HUDEP-2 (cell line): Measurements from ENCODE around the gene CCDC122.

ENCODE experiments used
- DNase-seq, 76 experiments: peaks; one replicate each; lab custom pipeline; 2025; ENCODE audit not compliant: unreplicated experiment in 76 of 76; lab: John Stamatoyannopoulos, UW

CCDC122 gene

DNA sequence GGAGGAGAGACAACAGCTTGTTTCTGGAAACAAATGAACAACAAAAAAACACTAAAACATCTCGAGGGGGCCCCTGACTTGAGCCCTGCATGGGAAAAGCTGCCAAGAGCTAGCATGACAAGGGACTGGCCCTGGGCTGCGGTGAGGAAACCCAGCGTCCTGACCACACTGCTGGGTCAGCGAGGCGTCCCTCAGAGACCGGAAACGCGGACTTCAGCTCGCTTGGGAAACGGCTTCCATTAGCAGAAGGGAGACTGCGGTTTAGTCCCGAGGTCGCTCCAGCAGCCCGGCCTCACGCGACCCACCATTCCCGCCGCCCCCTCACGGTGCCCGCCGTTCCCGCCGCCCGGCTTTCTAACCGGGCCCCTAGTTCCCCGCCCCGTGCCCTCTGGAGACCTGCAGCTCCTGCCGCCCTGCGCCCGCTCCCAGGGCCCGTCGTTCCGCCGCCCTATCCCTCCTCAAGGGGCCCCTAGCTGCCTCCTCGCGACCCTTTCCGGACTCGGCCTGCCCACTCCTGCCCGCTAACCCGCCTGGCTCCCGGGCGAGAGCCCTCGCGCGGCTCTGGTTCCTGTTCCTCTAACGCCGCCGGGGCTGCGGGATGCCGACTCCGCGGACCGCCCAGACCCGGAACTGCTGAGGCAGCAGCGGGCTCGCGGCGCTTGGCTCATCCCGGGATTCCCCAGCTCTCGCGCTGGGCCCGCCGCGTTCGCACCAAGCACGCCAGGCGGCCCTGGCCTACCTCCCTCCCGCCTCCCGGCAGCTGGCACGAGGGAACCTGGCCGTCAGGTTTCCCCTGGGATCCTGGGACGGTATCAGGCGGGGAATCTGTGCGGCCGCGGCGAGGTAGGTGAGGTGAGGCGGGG is at the start of gene CCDC122:
Gene CCDC122 (minus strand): TSS at position 849 of the 863 bp plus-strand sequence. CDS start 10,364 bp downstream, outside the sequence.
- DNase-seq: peak in 32 of 76 experiments; percentile 2 to 44 (median 16)

GRCh38 chr13:43924549-43925245 is 45.2 kb upstream of the CCDC122 start:
- no peak for DNase-seq

DNA sequence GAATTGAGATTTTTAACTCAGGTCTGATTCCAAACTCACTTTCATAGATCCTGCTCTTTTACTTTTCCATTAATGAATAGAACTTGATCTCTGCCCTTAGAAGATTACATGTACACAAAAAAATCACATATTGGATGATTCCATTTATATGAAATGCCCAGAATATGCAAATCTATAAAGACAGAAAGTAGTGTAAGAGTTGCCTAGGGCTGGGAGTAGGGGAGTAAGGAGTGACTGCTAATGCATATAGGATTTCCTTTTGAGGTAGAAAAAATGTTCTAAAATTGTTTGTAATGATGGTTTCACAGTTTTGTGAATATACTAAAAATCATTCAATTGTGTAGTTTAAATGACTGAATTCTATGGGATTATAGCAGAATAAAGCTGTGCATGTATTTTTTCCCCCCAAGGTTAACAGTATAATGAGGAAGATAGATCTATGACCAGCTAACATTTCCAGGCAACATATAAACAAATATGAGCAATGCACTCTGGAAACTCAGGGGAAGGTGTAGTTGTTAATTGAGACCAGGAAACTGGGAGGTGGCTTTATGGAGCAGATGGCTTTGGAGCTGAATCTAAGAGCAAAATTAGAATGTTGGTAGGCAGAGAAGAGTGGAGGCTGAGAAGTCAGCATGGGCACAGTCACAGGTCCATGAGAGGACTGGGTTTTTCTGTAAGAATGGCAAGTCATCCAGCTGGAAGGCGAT is 41.6 kb upstream of the CCDC122 start:
- DNase-seq: no peak

GRCh38 chr13:43918636-43919035 is 39.1 kb upstream of the CCDC122 start:
- no peak for DNase-seq

- no peak for DNase-seq
These were observed 37.3 kb upstream of the CCDC122 start for GRCh38 chr13:43916828-43917227.

DNA sequence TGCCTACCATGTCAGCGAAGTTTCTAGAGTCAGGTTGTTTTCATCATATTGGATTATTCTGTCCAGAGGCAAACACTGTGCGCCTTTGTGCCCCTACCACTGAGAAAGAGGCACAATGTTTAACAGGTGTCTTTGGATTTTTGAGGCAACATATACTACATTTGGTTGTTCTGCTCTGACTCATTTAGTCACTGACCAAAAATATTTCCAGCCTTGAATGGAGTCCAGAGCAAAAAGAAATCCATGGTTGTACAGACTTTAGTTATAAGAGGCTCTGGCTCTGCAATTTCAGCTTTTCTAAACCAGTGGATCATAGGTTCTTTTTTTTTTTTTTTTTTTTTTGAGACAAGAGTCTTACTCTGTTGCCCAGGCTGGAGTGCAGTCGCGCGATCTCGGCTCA is 35.9 kb upstream of the CCDC122 start:
- no peak for DNase-seq

DNA sequence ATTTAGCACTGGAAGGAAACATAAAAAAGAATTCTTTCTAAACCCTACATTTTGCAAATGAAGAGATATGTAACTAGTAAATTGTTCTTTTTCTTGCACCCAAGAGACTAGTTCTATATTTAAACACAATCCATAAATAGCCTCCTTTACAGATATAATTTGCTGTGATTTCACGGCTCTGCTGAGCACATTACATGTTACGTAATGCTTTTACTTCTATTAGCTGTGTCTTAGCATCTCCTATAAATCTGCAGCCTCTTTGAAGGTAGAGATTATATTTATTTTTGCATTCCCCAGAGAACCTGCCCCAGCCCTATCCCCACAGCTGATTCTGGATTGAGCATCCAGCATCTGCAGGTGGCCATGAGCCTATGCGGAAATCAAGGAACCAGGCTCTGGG is 32.3 kb upstream of the CCDC122 start:
- DNase-seq: no peak

DNA sequence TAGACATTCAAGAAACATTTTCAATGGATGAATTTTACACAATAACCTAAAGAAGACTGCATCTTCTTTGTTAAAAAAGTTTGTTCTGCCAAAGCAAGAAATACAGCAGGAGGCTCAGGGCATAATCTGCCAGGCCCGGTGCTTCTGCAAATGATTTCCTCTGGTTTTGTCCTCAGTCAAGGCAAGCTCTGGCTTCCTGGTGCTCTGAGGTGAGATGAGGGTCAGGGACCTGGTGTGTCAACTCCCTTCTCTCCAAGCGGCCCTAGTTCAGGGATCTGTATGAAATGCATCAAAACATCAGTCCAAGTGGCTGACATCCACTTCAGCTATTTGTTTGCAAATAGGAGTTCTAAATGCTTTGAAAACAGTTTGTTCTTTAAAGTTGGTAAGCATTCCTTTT is 31.7 kb upstream of the CCDC122 start:
- no peak for DNase-seq

DNA sequence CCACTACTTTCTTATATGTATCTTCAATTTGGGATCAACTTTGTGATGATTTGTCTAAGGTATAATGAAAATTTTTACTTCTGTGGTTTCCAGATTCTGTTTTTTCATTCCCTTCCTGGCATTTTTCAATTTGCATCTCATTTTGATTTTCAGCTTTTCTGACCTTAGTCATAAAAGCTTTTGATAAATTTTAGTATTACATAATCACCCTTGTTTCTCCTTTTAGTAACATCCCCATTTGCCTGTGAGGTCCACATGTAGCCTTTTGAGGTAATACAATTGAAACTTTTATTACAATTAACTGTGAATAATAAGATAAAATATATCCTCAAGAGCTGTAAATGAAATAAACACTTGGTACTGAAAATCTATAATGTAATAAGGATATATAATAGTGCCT is 31.3 kb upstream of the CCDC122 start:
- DNase-seq: no peak

DNA sequence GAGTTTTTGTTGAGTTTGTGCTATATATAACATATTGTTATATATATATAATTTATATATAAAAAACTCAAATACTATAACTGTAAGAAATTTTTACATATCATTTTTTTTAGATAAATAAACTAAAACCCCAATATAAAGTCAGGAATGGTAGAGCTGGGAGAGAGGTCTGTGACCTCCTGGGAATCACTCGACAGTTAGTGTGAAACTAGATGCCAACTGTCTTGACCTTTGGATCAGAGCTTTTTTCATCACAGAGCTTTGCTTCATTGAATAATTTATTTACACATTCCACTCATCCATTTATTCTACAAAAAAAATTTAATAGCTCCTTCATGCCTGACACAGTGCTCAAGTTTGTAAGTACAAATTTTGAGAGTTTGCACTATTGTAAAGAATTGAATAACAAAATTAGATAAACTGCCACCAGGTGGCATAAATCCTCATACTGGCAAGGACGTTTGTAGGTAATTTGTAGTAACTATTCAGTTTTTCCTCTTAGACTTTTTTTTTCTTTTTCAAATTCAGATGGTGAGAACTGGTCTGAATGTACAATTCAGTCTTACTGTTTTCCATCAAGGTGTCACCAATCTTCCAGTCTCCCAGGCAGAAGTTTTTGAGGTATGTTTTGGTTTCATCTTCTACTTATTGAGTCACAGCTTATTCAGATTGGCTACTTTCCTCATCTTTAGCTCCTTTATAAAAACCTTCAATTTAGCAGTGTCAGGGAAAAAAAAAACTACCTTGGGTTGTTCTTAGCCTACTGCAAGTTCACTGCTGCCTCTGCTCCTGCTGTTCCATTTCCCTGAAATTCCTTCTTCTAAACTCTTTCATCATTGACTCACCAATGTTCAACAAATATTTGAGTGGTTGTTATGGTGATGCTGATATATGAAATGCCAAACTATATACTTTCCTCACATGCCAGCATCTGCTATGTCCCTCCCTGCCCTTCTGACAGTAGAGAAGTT is 28.9 kb upstream of the CCDC122 start:
- peak in 7 of 76 experiments; percentile 0 to 27 (median 5) for DNase-seq

- peak in 31 of 76 experiments; percentile 0 to 55 (median 27) for DNase-seq
These were observed 26.0 kb upstream of the CCDC122 start for GRCh38 chr13:43905435-43906031.

DNA sequence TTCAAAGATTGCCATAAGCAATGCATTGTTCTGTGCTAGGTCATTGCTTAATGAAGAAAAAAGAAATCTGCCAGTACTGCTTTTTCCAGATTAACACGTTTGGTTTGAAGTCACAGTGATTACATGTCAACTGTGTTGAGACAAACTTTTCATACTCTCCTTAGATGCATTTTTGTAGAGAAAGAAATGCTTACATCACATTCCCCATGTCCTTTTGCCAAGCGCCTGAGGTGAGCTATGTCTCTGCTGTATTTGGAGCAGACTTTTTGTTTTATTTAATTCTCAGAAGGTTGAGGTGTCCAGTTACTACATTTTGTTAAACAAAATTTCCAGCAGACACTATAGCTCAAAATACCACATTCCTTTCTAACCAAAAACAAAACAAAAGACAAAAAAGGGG is 16.4 kb upstream of the CCDC122 start:
- no peak for DNase-seq

DNA sequence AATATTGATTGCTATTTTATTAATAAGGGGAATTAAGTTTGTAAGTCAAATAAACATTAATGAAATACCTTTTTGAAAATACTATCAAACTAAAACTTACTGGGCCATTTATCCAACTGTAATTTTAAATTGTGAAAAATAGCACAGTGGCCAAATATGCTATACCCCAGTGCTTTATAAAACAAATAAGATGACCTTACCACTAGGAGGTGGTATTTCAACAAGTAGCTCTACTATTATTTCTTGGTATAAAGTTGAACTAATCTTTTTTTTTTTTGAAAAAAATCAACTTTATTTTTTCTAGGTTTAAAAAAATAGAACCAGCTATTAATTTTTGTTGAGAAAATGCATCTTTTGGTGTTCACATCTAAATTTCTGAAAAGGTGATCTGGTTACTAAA is 14.9 kb upstream of the CCDC122 start:
- no peak for DNase-seq

- no peak for DNase-seq
These were observed 4.7 kb upstream of the CCDC122 start for GRCh38 chr13:43884222-43884621.

- no peak for DNase-seq
These were observed 4.1 kb upstream of the CCDC122 start for GRCh38 chr13:43883631-43884030.

- DNase-seq: no peak
These were observed 2.0 kb upstream of the CCDC122 start for GRCh38 chr13:43881580-43881979.

GRCh38 chr13:43880926-43881325 is 1.4 kb upstream of the CCDC122 start:
- DNase-seq: no peak

GRCh38 chr13:43880214-43880855 is 795 bp upstream of the CCDC122 start:
- no peak for DNase-seq

DNA sequence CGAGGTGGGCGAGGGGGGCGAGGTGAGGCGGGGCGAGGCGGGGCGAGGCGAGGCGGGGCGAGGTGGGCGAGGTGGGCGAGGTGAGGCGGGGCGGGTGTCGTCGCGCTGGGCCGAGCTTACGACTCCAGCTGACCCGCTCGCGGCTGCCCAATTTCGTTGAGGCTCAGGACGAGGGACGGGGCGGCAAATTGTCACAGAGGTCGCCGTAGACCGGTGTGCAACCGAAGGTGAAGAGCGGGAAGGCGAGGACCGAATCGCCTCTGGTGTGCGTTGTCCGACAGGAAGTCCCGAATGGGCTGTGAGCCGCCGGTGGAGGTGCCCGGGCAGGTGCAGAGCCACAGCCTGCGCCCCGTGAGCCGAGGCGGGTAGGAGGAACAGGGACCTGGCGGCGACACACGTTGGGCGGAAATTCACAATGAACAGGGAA is 228 bp upstream of the CCDC122 start, which contains the start of gene LACC1:
Gene LACC1 (plus strand): TSS at position 150 of the 427 bp plus-strand sequence. CDS start 1,082 bp downstream, outside the sequence.
- DNase-seq: peak in 12 of 76 experiments; percentile 2 to 44 (median 24)
